ENCODE data around the gene AP2B1.

The AP2B1 gene

DNA sequence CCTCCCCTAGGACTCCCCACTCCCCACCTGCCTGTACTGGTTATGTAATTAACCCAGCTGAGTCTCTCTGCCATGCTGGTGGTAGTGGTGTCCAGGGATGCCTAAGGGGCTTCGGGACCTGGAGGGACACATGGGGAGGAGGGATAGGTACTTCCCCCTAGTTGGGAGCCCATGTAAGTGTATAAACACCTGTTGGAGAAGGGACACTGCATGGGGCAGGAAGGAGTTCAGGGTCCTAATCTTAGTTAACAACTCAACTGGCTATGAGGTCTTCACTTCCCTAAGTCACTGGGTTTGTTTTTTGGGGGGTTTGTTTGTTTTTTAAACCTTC, 145.6 kb downstream of the AP2B1 start:
- Mint-ChIP-seq H3K9me3 (no peaks in the 10 kb centered on the region), H3K36me3 (ENCODE audit: low read depth) (peaks cover 5% of the 10 kb centered on the region), H3K27ac (no peak overlapping the region), H3K4me3 (peak overlapping the region; percentile 92), H3K4me1 (peaks cover 47% of the 10 kb centered on the region), H3K27me3 (ENCODE audit: low read depth, poor library complexity) (peaks cover 11% of the 10 kb centered on the region)
- no peak for TF ChIP-seq CTCF (IDR thresholded peaks at IDR 0.05)
- DNase-seq: no peak

DNA sequence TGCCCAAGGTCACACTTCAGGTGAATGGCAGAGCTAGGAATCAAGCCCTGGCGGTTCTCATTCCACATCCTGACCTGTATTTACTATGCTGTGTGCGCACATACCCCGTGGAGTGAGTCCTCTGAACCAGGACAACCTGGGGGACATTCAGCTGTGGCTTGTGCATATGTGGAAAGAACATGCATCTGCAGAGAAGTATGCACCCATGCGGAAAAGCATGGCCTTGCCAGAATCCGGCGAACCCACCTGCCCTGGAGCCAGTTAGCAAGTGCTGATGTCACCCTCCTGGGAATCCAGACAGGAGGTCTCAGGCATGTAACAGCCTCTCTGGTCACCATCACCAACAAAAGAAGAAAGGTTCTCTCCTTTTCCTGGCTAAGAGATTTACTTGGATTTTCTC, 146.2 kb downstream of the AP2B1 start:
- Mint-ChIP-seq H3K27ac (no peak overlapping the region), H3K36me3 (ENCODE audit: low read depth) (peaks cover 5% of the 10 kb centered on the region), H3K4me3 (peak overlapping the region; percentile 92), H3K27me3 (ENCODE audit: low read depth, poor library complexity) (peaks cover 10% of the 10 kb centered on the region), H3K9me3 (no peaks in the 10 kb centered on the region), H3K4me1 (peaks cover 41% of the 10 kb centered on the region)
- DNase-seq: no peak
- no peak for TF ChIP-seq CTCF (IDR thresholded peaks at IDR 0.05)

DNA sequence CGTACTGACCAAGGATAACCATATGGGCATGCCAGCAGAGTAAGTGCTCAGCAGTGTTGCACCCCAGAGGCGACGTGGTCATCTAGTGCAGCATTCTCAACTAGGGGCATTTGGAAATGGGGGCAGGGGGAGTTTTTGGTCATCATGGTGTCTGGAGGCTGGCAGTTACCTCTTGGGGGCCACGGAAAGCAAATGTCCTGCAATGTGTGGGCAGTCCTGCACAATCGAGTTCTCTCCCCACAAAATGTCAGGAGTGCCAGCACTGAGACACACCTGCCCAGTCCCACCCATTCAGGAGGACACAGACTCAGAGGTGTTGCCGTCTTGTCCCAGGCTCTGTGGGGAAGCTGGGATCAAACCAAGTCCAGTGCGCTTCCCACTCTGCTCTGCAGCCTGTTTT, 147.3 kb downstream of the AP2B1 start:
- no peaks in the 10 kb centered on the region for H3K9me3 Mint-ChIP-seq
- no peak for DNase-seq
- H3K27ac Mint-ChIP-seq: no peak overlapping the region
- H3K36me3 Mint-ChIP-seq (ENCODE audit: low read depth): peaks cover 5% of the 10 kb centered on the region
- peaks cover 31% of the 10 kb centered on the region for H3K4me1 Mint-ChIP-seq
- H3K27me3 Mint-ChIP-seq (ENCODE audit: low read depth, poor library complexity): peaks cover 16% of the 10 kb centered on the region
- no peak overlapping the region for H3K4me3 Mint-ChIP-seq
- no peak for TF ChIP-seq CTCF (IDR thresholded peaks at IDR 0.05)

- peaks cover 4% of the 10 kb centered on the region for H3K9me3 Mint-ChIP-seq
- peaks cover 14% of the 10 kb centered on the region for H3K36me3 Mint-ChIP-seq (ENCODE audit: low read depth)
- no peak for TF ChIP-seq CTCF (IDR thresholded peaks at IDR 0.05)
- H3K27me3 Mint-ChIP-seq (ENCODE audit: low read depth, poor library complexity): peaks cover 24% of the 10 kb centered on the region
- no peak overlapping the region for H3K4me3 Mint-ChIP-seq
- DNase-seq: no peak
- H3K4me1 Mint-ChIP-seq: peaks cover 22% of the 10 kb centered on the region
- H3K27ac Mint-ChIP-seq: no peak overlapping the region
Measured at GRCh38 chr17:35735036-35735805, 148.1 kb downstream of the AP2B1 start.

DNA sequence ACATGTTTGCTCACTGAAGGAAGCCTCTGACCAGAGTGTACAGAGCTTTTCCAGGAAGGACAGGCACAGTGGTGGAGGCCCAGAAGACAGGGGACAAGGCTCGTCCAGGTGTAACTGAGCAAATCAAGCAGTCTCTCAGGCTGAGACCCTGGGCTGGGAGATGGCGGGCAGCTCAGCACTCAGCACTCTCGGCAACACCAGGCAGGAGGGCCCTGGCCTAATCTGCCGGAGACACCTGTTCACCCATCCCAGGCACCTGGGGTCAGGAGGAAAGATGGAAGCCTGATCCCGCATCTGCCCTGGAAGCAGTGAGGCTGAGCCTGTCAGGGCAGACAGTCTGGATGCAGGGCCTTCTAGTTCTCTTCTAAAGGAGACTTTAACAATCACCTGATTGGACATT, 149.1 kb downstream of the AP2B1 start:
- Mint-ChIP-seq H3K9me3 (peaks cover 4% of the 10 kb centered on the region), H3K27me3 (ENCODE audit: low read depth, poor library complexity) (peaks cover 33% of the 10 kb centered on the region), H3K4me3 (no peak overlapping the region), H3K36me3 (ENCODE audit: low read depth) (peaks cover 15% of the 10 kb centered on the region), H3K27ac (no peak overlapping the region), H3K4me1 (peaks cover 12% of the 10 kb centered on the region)
- TF ChIP-seq CTCF (IDR thresholded peaks at IDR 0.05): no peak
- DNase-seq: no peak

DNA sequence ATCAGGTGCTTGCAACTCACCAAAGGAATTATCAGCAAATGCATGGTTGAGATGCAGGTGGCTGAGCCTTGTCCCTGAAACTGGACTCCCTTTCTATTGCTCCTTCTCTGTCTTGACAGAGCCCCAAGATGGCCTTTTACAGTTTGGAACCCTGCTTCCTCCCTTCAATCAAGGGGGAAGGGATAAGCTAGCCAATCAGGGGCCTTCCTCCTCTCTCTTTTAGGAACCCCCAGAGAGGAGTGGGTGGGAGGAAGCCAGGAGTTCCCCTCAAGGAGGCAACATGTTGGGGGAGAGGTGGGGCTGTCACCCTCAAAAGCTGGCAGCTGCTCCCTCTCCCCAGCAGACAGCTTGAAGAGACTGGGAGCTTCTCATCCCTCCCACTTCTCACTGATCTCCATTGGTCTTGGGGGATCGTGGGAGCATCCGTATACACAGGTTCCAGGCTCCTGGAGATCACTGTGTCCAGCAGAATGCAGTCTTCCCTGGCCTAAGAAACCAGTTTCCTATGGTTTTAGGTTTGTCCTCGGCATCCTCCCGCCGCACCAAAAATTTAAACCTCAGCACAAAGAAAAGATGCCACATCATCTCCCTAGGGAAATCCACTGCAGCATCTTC, 151.5 kb downstream of the AP2B1 start:
- Mint-ChIP-seq H3K4me1 (peaks cover 2% of the 10 kb centered on the region), H3K36me3 (ENCODE audit: low read depth) (peaks cover 15% of the 10 kb centered on the region), H3K27me3 (ENCODE audit: low read depth, poor library complexity) (peaks cover 57% of the 10 kb centered on the region), H3K27ac (no peak overlapping the region), H3K9me3 (peaks cover 6% of the 10 kb centered on the region), H3K4me3 (no peak overlapping the region)
- DNase-seq: no peak
- no peak for TF ChIP-seq CTCF (IDR thresholded peaks at IDR 0.05)

All from nephron progenitor cell (in vitro differentiated cells).